ENCODE data around the gene MCM3AP.

DNA sequence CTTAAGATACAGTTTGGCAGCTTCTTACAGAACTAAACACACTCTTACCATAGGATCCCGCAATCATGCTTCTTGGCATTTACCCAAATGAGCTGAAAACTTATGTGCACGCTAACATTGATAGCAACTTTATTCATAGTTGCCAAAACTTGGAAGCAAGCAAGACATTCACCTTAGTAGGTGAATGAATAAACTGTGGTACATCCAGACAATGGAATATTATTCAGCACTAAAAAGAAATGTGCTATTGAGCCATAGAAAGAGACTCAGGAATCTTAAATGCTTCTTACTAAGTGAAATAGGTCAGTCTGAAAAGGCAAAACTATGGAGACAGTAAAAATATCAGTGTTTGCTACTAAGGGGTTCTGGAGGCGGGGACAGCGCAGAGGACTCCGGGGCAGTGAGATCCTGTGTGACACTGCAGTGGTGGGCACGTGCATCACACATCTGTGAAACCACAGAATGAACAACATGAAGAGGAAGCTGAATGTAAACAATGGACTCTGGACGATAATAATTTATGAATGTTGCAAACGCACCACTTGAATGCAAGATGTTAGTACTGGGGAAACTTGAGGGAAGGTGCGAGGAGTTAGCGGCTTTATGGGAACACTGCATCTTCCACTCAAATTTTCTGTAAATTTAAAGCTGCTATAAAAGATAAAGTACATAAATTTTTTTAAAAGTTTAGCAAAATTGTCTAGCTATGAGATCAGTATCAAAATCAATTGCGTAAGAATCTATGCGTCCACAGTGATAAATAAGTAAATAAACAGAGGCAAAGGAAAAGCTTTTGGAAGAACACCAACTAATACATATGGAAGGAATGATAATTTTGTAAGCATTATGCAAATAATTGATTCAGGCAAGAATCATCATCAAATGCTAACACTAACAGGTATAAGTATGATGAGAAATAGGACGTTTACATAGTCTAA is 85.7 kb downstream of the MCM3AP start:
- TF ChIP-seq, protein P1, sequence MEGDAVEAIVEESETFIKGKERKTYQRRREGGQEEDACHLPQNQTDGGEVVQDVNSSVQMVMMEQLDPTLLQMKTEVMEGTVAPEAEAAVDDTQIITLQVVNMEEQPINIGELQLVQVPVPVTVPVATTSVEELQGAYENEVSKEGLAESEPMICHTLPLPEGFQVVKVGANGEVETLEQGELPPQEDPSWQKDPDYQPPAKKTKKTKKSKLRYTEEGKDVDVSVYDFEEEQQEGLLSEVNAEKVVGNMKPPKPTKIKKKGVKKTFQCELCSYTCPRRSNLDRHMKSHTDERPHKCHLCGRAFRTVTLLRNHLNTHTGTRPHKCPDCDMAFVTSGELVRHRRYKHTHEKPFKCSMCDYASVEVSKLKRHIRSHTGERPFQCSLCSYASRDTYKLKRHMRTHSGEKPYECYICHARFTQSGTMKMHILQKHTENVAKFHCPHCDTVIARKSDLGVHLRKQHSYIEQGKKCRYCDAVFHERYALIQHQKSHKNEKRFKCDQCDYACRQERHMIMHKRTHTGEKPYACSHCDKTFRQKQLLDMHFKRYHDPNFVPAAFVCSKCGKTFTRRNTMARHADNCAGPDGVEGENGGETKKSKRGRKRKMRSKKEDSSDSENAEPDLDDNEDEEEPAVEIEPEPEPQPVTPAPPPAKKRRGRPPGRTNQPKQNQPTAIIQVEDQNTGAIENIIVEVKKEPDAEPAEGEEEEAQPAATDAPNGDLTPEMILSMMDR (IDR thresholded peaks at IDR 0.05; ENCODE audit: low read depth, low read length, missing input control): no peak
- TF ChIP-seq HNF4A (conservative IDR thresholded peaks at IDR 0.05): no peak
- TF ChIP-seq, protein P2, sequence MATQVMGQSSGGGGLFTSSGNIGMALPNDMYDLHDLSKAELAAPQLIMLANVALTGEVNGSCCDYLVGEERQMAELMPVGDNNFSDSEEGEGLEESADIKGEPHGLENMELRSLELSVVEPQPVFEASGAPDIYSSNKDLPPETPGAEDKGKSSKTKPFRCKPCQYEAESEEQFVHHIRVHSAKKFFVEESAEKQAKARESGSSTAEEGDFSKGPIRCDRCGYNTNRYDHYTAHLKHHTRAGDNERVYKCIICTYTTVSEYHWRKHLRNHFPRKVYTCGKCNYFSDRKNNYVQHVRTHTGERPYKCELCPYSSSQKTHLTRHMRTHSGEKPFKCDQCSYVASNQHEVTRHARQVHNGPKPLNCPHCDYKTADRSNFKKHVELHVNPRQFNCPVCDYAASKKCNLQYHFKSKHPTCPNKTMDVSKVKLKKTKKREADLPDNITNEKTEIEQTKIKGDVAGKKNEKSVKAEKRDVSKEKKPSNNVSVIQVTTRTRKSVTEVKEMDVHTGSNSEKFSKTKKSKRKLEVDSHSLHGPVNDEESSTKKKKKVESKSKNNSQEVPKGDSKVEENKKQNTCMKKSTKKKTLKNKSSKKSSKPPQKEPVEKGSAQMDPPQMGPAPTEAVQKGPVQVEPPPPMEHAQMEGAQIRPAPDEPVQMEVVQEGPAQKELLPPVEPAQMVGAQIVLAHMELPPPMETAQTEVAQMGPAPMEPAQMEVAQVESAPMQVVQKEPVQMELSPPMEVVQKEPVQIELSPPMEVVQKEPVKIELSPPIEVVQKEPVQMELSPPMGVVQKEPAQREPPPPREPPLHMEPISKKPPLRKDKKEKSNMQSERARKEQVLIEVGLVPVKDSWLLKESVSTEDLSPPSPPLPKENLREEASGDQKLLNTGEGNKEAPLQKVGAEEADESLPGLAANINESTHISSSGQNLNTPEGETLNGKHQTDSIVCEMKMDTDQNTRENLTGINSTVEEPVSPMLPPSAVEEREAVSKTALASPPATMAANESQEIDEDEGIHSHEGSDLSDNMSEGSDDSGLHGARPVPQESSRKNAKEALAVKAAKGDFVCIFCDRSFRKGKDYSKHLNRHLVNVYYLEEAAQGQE (IDR thresholded peaks at IDR 0.05): no peak
- TF ChIP-seq, protein P3, sequence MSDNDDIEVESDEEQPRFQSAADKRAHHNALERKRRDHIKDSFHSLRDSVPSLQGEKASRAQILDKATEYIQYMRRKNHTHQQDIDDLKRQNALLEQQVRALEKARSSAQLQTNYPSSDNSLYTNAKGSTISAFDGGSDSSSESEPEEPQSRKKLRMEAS (IDR thresholded peaks at IDR 0.05): no peak
- TF ChIP-seq, protein P4, sequence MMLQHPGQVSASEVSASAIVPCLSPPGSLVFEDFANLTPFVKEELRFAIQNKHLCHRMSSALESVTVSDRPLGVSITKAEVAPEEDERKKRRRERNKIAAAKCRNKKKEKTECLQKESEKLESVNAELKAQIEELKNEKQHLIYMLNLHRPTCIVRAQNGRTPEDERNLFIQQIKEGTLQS (IDR thresholded peaks at IDR 0.05): no peak
- no peak for TF ChIP-seq EGR1 (IDR thresholded peaks at IDR 0.05; ENCODE audit: low read depth in 2 of 2)
- TF ChIP-seq RAD21 (IDR thresholded peaks at IDR 0.05): no peak
- no peak for TF ChIP-seq SP1 (IDR thresholded peaks at IDR 0.05)

Data from liver (tissue), 3 donors.